Embryonic facial prominence (tissue), 1 donor: Measurements from ENCODE around the gene MYDGF.

Experiments
- DNase-seq: peaks from one replicate; pipeline ENCODE4 v3.0.0-alpha.2; 2016; ENCODE audit errors: extremely low spot score

Gene MYDGF

GRCh38 chr19:4675346-4675745, 5.2 kb upstream of the MYDGF start:
- DNase-seq, result no peak

GRCh38 chr19:4673726-4674125, 3.6 kb upstream of the MYDGF start:
- no peak for DNase-seq

GRCh38 chr19:4673216-4673615, 3.1 kb upstream of the MYDGF start:
- no peak for DNase-seq

- no peak for DNase-seq
These were observed 1.2 kb upstream of the MYDGF start for GRCh38 chr19:4671185-4671851.

GRCh38 chr19:4664642-4665041, 5.5 kb downstream of the MYDGF start:
- no peak for DNase-seq

- no peak for DNase-seq
These were observed 7.3 kb downstream of the MYDGF start for GRCh38 chr19:4662812-4663211.

- no peak for DNase-seq
These were observed 8.0 kb downstream of the MYDGF start for GRCh38 chr19:4662020-4662695.

- DNase-seq, result no peak
These were observed 9.1 kb downstream of the MYDGF start for GRCh38 chr19:4660993-4661392.

- no peak for DNase-seq
These were observed 9.9 kb downstream of the MYDGF start for GRCh38 chr19:4660181-4660791.

GRCh38 chr19:4657835-4658234, 12.3 kb downstream of the MYDGF start:
- no peak for DNase-seq

- no peak for DNase-seq
These were observed 12.9 kb downstream of the MYDGF start for GRCh38 chr19:4657262-4657661.

- no peak for DNase-seq
These were observed 14.0 kb downstream of the MYDGF start for GRCh38 chr19:4656102-4656501.

GRCh38 chr19:4654437-4655361, 15.4 kb downstream of the MYDGF start:
- no peak for DNase-seq

- no peak for DNase-seq
These were observed 16.2 kb downstream of the MYDGF start for GRCh38 chr19:4653793-4654436.

- DNase-seq, result no peak
These were observed 18.1 kb downstream of the MYDGF start for GRCh38 chr19:4652075-4652474.

- DNase-seq, result no peak
These were observed 20.0 kb downstream of the MYDGF start for GRCh38 chr19:4650159-4650558.

GRCh38 chr19:4649392-4650047, 20.6 kb downstream of the MYDGF start:
- no peak for DNase-seq

GRCh38 chr19:4647676-4648644, 22.2 kb downstream of the MYDGF start:
- no peak for DNase-seq

GRCh38 chr19:4645718-4646117, 24.4 kb downstream of the MYDGF start:
- DNase-seq, result no peak

GRCh38 chr19:4642625-4643024, 27.5 kb downstream of the MYDGF start:
- no peak for DNase-seq
